GM19395 (cell line): ENCODE data around the gene SDSL.

ENCODE experiments used
- ATAC-seq: cut with Tn5 transposase; IDR thresholded peaks from one replicate; pipeline ENCODE4 v1.9.1; 2021; ENCODE audit warnings: mild to moderate bottlenecking, moderate library complexity; ENCODE audit not compliant: unreplicated experiment

The SDSL gene

DNA sequence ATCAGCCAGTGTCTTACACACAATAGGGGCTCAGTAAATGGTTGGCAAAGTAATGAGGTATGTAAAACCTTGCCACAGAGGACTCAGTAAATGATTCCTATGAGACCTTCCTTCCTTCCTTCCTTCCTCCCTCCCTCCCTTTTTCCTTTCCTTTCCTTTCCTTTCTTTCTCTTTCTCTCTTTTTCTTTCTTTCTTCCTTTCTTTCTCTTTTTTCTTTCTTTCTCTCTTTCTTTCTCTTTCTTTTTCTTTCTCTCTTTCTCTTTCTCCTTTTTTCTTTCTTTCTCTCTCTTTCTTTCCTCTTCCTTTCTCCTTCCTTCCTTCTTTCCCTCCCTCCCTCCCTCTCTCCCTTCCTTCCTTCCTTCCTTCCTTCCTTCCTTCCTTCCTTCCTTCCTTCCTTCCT lies 26.0 kb upstream of the SDSL start:
- no peak for ATAC-seq

DNA sequence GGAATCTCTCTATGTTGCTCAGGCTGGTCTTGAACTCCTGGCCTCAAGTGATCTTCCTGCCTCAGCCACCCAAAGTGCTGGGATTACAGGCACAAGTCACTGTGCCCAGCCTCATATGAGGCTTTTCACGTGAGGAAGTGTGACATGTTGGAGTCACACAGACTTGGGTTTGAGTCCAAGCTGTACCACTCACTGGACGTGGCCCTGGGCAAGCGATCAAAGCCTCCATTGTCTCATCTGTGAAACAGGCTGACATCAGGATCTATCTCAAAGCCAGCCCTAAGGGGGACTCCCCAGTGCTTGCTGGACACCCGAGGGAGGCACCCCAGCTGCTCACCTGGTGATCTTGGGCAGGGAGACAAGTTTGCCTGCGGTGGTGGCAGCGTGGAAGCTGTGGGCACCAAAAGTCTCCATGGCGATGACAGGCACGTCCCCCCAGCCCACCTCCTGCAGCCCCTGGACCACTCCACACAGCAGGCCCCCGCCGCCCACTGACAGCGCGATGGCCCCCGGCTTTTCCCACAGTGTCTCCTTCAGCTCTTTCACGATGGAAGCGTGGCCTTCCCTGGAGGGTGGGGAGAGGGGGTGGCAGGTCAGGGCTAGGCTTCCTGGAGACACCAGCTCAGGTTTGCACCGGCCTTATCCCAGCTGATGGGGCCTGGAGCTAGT lies 25.2 kb upstream of the SDSL start:
- no peak for ATAC-seq

DNA sequence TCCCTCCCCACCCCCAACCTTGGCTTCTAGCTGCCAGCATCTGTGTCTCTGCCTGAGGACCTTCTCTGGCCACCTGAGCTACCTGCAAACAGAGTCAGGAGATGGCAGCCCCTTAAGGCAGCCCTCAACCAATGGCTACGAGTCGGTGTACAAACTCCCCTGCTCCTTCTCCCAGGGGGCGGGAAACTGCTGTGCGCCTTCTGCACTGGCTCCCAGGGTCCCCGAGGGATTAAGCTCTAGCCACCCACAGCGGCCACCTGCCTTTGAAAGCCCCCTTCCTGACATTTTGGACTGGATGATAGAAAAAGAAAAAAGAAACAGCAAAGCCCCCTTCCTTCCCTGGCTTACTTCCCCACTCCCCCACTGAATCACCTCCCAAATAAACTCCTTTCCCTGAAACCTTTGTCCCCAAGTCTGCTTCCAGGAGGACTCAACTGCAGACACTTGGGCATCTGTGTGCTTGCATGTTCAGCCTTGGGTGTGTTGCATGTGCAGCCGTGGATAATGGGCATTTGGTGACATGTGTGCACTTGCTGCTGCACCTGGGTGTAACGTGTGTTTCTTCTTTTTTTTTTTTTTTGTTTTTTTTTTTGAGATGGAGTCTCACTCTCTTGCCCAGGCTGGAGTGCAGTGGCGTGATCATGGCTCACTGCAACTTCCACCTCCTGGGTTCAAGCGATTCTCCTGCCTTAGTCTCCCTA lies 24.5 kb upstream of the SDSL start:
- ATAC-seq, result no peak

DNA sequence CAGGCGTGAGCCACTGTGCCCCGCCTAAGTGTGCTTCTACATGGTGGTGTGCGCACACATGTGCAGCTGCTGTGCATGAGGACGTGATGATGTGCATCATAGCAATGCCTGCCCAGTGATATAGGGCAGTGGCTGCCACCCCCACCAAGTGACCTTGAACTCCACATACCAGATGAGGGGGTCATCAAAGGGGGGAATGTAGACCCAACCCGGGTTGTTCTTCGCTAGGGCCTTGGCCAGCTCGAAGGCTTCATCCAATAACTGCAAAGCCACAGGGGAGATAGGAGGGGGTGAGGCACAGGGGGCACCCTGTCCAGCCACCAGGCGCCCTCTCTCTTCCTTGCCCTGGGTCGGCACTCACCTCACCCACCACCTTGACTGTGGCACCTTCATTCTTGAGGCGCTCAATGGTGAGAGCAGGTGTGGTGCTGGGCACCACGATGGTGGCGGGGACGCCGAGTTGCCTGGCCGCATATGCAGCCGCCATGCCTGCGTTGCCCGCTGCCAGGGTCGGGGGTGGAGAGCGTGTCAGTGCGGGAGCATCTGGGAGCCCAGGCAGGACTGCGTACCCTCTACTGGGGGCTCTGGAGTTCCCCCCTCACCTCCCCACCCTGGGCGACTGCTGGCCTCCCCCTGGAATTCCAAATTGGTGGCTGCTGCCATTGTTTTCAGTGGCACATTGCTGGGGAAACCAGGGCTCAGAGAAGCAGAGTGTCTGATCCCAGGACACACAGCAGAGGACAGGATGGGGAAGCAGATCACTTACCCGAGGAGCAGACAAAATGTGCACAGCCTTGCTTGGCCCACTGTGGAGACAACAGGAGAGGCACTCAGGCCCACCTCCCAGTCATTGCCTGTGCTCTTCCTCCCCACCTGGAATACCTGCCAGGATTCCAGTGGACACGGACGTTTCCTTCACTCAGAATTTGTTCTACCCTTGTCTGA lies 23.6 kb upstream of the SDSL start:
- ATAC-seq, result no peak

DNA sequence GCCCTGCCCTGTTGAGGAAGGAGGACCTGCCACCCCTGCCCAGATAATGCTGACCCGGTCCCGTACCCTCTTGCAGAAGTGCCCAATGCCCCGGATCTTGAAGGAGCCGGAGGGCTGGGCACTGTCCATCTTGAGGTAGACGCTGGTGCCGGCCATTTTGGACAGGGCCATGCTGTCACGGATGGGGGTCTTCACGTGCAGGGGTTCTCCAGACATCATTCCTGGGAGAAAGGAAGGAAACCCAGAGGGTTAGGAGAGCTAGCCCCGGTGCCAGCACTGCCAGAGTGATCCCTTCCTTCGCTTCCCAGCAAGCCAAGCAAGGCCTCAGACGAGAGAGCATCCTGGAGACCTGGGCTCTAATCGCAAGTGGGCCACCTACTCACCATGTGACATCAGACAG lies 22.7 kb upstream of the SDSL start:
- ATAC-seq, result no peak

DNA sequence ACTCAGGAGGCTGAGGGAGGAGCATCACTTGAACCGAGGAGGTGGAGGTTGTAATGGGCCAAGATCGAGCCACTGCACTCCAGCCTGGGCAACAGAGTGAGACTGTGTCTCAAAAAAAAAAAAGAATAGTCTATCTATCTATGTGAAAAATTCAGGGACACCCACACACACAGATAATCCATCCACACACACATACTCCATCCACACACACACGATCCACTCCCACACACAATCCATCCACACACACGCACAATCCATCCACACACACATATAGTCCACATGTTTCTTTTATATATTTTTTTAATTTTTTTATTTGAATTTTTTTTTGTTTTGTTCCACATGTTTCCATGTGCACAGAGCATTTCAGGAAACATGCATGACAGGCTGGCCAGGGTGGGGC lies 21.8 kb upstream of the SDSL start:
- no peak for ATAC-seq

DNA sequence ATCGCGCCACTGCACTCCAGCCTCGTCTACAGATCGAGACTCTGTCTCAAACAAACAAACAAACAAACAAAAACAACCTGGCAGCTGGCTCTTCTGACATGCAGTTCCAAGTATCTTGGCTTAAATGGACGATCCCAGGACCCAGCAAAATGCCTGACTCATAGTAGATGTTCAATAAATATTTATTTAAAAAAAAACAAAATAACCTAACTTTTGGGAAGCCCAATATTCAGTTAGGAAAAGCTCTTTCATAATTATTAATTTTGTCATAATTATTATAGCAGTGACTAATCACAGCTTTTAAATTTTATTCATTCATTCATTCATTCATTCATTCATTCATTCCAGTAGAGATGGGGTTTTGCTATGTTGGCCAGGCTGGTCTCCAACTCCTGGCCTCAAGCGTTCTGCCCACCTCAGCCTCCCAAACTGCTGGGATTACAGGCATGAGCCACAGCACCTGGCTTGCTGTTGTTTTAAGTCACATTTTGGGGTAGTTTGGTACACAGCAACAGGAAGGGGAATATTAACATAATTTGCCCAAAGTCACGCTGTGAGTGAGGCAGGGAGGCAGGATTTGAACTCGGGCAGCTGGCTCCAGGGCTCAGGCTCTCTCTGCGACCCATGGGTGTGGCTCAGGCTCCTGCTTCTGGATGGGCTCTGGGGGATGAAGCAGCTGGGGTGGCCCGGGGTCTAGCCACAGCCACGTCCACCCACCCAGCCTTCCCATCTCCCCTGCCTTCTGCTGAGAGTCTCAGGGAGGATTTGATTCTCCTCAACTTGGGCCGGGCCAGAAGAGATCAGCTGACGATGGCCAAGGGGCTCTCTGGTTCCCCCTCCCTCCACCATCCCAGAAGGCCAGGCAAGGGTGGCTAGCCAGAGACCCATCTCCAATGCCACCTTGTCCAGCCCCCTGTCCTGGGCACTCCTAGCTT lies 20.8 kb upstream of the SDSL start:
- no peak for ATAC-seq

DNA sequence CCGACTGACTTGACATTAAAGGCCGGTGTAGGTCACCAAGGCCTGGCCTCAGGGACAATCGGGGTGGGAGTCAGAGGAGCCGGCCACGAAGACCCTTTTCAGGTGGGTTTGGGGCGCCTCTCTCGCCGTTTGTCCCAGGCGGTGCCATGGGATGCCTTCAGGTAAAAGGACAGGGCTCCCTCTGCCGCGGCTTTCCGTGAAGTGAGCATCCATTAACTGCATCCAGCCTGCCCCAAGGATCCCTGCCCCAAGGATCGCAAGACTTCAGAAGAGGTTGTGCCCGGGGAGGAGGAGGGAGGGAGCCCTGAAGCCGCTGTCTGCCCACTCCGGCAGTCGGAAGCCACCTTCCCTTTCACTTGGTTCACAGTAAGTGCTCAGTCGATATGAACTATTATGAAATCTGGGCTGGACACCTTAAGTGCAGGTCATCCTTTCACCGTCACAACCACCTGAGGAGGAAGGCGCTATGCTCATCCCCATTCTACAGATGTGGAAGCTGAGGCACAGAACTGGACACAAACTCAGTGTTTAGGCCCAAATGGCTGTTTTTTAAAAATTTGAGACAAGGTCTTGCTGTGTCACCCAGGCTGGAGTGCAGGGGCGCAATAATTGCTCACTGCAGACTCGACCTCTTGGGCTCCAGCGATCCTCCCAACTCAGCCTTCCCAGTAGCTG lies 19.5 kb upstream of the SDSL start:
- no peak for ATAC-seq

DNA sequence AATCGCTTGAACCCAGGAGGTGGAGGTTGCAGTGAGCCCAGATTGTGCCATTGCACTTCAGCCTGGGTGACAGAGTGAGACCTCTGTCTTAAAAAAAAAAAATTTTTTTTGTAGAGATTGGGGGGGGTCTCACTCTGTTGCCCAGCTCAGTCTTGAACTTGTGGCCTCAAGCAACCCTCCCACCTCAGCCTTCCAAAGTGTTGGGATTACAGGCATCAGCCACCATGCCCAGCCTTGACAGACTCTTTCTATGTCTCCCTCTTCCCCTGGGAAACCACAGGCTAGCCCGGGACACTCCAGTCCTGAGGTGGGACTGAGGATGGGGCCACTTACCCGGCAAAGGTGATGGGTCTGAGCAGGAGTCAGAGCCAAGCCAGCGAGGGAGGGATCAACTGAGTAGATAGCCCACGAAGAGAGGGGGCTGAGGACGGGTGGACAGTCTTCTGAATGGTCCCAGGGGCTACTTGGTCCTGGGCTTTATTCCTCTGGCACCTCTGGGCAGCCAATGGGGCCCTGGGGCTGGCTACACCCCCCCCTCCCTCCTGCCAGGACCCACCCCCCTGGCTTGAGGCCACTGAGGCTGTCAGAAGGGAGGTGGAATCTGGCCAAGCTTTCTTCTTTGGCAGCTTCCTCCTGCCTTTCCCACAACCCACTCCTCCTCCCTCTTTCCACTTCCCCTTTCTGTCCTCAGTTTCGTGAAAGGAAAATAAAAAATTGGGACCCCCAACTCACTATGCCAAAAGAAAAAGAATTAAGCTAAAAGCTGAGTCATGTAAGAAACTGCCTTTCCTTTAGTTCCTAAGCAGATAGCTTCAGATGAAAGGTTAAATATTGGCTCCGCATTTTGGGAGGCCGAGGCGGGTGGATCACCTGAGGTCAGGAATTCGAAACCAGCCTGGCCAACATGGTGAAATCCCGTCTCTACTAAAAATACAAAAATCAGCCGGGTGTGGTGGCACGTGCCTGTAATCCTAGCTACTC lies 18.5 kb upstream of the SDSL start, which contains the start of gene SDS:
Gene SDS (minus strand): TSS at position 453 of the 981 bp plus-strand sequence. CDS start 4,179 bp downstream, outside the sequence.
- no peak for ATAC-seq

DNA sequence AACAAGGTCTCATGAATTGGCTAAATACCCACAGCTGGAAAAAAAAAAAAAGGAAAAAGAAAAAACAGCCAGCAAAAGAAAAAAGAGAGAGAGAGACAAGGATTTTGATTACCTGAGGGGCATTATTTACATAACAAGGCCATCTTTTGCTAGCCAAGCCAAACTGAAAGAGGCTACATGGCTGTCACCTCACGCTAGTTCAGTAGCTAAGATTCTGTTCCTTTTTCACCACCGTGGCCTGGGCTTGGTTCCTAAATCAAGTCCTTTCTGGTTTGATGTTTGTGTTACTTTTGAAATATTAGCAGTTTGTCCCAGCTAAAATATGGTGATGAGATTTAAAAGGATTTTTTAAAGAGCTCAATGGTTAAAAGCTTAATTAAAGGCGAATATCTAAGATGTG lies 16.5 kb upstream of the SDSL start:
- ATAC-seq, result no peak

DNA sequence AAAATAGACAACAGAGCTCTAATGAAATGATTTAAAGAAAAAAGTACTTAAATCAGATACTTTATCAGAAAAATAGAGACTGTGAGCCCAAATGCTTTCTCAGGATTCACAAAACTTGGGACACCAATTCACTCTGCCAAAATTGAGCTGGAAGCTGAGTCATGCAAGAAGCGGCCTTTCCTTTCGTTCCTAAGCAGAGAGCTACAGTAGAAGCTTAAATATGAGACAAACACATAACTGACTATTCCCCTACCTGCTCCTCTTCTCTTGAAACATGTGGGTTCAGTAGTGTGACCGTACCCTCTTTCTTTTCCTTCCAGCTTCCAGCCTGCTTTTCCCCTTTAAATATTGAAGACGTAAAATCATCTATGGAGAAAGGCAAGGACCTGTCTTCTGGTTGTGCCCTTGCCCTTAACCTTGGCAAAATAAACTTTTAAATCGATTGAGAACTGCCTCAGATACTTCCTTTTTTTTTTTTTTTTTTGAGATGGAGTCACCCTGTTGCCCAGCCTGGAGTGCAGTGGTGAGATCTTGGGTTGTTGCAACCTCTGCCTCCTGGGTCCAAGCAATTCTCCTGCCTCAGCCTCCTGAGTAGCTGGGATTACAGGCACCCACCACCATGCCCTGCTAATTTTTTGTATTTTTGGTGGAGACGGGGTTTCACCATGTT lies 14.1 kb upstream of the SDSL start:
- ATAC-seq, result no peak

DNA sequence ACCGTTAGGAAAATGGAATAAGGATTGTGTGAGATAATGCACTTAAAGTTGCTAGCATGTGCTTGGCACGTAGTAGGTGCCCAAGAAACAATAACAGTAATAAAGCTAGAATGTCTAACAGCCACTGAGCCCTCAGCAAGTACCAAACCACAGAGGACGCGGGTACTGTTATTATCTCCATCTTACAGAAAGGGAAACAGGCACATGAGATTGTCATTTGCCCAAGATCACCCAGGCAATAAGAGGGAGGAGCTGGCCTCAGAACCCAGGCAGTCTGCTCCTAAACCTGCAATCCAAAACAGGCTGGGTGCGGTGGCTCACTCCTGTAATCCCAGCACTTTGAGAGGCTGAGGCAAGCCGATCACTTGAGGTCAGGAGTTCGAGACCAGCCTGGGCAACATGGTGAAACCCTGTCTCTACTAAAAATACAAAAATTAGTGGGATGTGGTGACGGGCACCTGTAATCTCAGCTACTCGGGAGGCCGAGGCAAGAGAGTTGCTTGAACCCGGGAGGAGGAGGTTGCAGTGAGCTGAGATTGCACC lies 13.4 kb upstream of the SDSL start:
- ATAC-seq, result no peak

DNA sequence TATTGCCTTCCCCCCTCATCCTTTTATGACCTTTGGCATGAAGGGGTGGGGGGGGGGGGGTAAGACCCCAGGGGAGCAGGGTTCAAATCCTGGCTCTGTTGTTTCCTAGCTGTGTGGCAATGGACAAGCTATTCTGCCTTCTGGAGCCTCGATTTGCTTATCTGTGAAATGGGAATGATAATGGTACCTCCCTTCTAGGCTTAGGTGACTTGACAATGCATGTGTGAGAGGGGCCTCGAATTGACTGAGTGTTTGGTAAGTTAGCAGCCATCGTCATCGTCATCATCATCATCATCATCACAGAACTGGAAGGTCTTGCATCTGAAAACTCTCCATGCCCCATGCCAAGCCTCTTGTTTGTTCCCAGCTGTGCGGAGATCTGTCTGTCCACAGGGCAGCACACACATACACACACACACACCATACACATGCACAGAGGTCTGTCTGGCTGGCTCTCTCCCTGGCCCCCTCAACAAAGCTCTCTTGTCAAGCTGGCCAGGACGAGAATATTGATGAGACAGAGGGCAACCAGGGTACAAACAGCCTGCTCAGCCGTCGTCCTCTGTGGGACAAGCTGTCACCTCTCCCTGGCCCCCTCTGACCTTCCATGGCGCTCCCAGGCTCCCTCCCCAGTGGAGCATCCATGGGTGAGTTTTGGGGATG lies 12.6 kb upstream of the SDSL start:
- ATAC-seq, result no peak

DNA sequence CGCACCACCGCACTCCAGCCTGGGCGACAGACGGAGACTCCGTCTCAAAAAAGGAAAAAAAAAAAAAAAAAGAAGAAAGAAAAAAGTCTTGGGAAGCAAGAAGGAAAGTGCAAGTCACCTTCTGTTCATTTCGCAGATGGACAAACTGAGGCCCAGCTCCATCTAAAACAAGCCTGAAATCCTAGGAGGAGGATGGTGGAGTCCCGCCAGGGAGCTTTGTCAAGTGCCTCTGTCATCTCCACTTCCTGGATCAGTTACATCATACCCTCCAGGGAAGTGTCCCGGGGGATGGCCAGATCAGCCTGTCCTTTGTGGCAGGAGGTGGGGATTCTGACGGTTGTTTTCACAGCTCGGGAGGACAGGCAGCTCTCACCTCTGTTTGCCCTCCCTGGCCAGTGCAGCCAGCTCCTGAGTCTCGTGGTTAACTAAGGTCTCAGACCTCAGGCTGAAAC lies 8.7 kb upstream of the SDSL start:
- ATAC-seq, result no peak

DNA sequence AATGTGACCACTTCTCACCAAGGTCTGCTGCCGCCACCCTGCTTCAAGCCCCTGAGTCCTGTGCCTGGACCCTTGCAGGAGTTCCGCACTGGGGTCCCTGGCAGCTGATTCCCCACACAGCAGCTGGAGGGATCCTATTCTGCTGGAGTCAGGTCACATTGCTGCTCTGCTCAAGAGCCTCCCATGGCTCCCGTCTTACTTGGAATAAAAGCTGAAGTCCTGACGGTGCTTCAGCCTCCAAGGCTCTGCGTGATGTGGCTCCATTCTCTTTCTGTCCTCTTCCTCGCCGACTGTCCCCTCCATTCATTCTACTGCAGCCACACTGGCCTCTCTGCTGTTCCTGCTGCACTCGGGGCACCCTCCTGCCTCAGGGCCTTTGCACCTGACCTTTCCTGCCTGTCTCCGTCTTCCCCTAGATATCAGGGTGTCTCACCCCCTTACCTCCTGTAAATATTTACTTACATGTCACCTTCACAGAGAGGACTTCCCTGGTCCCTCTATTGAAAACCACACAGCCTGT lies 7.6 kb upstream of the SDSL start:
- ATAC-seq, result no peak

DNA sequence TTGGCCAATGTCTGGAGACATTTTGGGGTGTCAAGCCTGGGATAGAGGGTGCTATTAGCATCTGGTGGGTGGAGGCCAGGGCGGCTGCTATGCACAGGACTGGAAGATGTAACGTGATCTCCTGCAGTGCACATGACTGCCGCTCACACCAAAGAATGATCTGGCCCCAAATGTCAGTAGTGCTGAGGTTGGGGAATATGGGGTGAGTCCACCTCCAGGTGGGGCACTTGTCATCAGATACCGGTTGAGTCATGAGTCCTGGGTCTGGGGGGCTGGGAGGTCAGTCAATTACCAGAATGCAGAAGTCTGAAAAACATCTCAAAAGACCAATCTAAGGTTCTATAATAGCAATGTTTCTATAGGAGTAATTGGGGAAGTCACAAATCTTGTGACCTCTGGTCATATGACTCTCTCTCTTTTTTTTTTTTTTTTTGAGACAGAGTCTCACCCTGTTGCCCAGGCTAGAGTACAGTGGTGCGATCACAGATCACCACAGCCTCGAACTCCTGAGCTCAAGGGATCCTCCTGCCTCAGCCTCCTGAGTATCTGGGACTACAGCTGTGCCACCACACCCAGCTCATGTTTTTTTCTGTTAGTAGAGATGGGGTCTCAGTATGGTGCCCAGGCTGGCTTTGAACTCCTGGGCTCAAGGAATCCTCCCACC lies 6.0 kb upstream of the SDSL start:
- ATAC-seq, result no peak
